ENCODE data around the gene BEX3.

DNA sequence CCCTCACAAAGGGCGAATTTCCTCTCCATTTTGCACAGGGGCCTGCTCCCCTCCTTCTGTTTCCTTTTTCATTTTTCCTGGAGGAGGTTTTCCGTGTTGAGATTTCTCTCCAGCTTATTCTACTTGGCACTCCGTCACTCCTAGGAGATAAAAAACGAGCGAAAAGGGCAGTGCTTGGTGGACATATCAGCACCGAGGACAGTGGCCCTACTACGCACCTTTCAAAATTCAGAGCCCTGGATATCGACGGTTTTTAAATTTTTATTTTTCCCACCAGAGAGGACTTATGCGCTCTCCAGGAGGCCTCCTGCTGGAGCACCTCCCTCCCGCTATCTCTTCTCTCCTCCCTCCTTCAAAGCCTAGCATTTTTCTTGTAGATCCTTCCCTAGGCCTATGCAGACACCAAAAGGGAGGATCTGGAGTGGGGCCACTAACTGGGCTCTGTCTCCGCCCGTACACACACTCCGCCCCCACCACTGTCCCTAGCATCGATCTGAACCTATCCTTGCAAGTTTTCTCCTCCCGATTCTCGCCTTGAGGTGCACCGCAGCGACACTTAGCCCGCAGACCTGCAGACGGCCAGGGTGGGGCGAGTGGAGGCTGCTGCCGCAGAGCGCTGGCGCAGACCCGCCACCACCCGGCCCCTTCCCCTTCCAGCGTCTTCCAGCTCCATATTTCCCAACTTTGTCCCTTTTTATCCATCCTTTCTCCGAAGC, 28.5 kb upstream of the BEX3 start:
- TF ChIP-seq, protein P1, sequence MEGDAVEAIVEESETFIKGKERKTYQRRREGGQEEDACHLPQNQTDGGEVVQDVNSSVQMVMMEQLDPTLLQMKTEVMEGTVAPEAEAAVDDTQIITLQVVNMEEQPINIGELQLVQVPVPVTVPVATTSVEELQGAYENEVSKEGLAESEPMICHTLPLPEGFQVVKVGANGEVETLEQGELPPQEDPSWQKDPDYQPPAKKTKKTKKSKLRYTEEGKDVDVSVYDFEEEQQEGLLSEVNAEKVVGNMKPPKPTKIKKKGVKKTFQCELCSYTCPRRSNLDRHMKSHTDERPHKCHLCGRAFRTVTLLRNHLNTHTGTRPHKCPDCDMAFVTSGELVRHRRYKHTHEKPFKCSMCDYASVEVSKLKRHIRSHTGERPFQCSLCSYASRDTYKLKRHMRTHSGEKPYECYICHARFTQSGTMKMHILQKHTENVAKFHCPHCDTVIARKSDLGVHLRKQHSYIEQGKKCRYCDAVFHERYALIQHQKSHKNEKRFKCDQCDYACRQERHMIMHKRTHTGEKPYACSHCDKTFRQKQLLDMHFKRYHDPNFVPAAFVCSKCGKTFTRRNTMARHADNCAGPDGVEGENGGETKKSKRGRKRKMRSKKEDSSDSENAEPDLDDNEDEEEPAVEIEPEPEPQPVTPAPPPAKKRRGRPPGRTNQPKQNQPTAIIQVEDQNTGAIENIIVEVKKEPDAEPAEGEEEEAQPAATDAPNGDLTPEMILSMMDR (IDR thresholded peaks at IDR 0.05), result no peak
- no peak for TF ChIP-seq POLR2A (IDR thresholded peaks at IDR 0.05)

All from testis (tissue), 2 donors.